ENCODE results near the gene HPCAL1. TPM values are rescaled to one million over a fixed set of nuclear protein-coding genes. Genes with fewer than 3 reads are reported as not detected.

Gene HPCAL1
- total and polyA plus RNA-seq, 2 of the 4 experiments (the other 2 are of a cell fraction): 8.2 to 33.7 TPM

GRCh38 chr2:10322973-10323372 is 20.3 kb downstream of the HPCAL1 start:
- Histone ChIP-seq H3K9me1 (ENCODE audit: insufficient read depth, low read length) (no peaks in the 10 kb centered on the region; the same call in 1 of the 2 replicates), H3K27ac (ENCODE audit: insufficient read depth, low read length) (no peak overlapping the region), H3K27me3 (ENCODE audit: control insufficient read depth, insufficient read depth, low read length) (no peaks in the 10 kb centered on the region), H3K18ac (ENCODE audit: low read depth, low read length) (no peak overlapping the region), H2AFZ (replicated peaks; ENCODE audit: low read length, poor library complexity) (no peak overlapping the region), H3K4me2 (ENCODE audit: low read depth, low read length) (no peak overlapping the region), H3K23ac (ENCODE audit: low read depth, low read length) (no peak overlapping the region), H4K8ac (ENCODE audit: low read depth in 2 of 2, low read length in 2 of 2) (no peak overlapping the region), H3K9ac (ENCODE audit: low read depth, low read length) (no peak overlapping the region), H3K36me3 (ENCODE audit: control insufficient read depth, insufficient read depth, low read length) (no peaks in the 10 kb centered on the region; the same call in 1 of the 2 replicates), H4K91ac (ENCODE audit: insufficient read depth, low read depth, low read length) (no peak overlapping the region), H3K4ac (ENCODE audit: low read depth, low read length) (no peak overlapping the region), H3K4me3 (ENCODE audit: insufficient read depth, low read depth, low read length) (no peak overlapping the region), H2BK15ac (ENCODE audit: low read depth, low read length) (no peak overlapping the region), H3K14ac (replicated peaks; ENCODE audit: low read depth, low read length) (no peak overlapping the region), H4K20me1 (ENCODE audit: insufficient read depth, low read length) (peaks cover 18% of the 10 kb centered on the region), H2BK120ac (ENCODE audit: low read depth, low read length) (no peak overlapping the region), H3K79me1 (ENCODE audit: low read depth in 1 of 2, low read length in 2 of 2) (peaks cover 15 to 35% of the 10 kb centered on the region in 2 experiments), H4K5ac (ENCODE audit: low read depth, low read length) (no peak overlapping the region), H3K4me1 (ENCODE audit: control insufficient read depth, insufficient read depth, low read length) (peaks cover 4% of the 10 kb centered on the region; the same call in 1 of the 2 replicates), H2BK20ac (ENCODE audit: low read depth, low read length) (no peak overlapping the region), H3K56ac (ENCODE audit: extremely low read depth, insufficient read depth, low read length) (no peak overlapping the region), H2AK9ac (replicated peaks; ENCODE audit: low read depth, low read length, poor library complexity) (no peak overlapping the region), H3K9me3 (ENCODE audit: control insufficient read depth, insufficient read depth, low read length) (no peaks in the 10 kb centered on the region), H2AK5ac (ENCODE audit: low read depth, low read length) (no peak overlapping the region), H2BK5ac (ENCODE audit: low read depth, low read length, poor library complexity, severe bottlenecking) (no peak overlapping the region)
- ATAC-seq (ENCODE audit: low read depth) (no peak), DNase-seq (no peak)
- in situ Hi-C loops (cut with MboI; ENCODE audit: low sequenced_read_pairs): no loop called here
- WGBS, 2 experiments (ENCODE audit: extremely low coverage in 2 of 2, insufficient read length in 1 of 2): 87% methylated on average over 11 of the region's 13 CpGs; no CpG with 5 or more reads in 1 of the 2 experiments
- no peak for TF ChIP-seq MAFK (IDR thresholded peaks at IDR 0.05; ENCODE audit: low read depth, low read length)
- TF ChIP-seq NFE2L2 (IDR thresholded peaks at IDR 0.05; ENCODE audit: low read depth, low read length): no peak
- TF ChIP-seq RCOR1 (IDR thresholded peaks at IDR 0.05; ENCODE audit: insufficient replicate concordance, low read length): no peak
- TF ChIP-seq MXI1 (IDR thresholded peaks at IDR 0.05; ENCODE audit: borderline replicate concordance, low read depth, low read length): no peak
- no peak for TF ChIP-seq BHLHE40 (IDR thresholded peaks at IDR 0.05; ENCODE audit: low read depth, low read length)
- TF ChIP-seq USF2 (IDR thresholded peaks at IDR 0.05; ENCODE audit: low read depth, low read length): no peak
- no peak for TF ChIP-seq MAZ (IDR thresholded peaks at IDR 0.05; ENCODE audit: borderline replicate concordance, low read depth, low read length)
- no peak for TF ChIP-seq CTCF (conservative IDR thresholded peaks at IDR 0.05; ENCODE audit: low read depth, low read length)
- no peak for TF ChIP-seq CEBPB (IDR thresholded peaks at IDR 0.05; ENCODE audit: low read depth, low read length)
- TF ChIP-seq CHD1 (IDR thresholded peaks at IDR 0.05; ENCODE audit: low read depth, low read length): no peak
- no peak for TF ChIP-seq ELK1 (IDR thresholded peaks at IDR 0.05; ENCODE audit: borderline replicate concordance, low read depth, low read length)
- TF ChIP-seq RFX5 (IDR thresholded peaks at IDR 0.05; ENCODE audit: low read depth, low read length): no peak
- no peak for TF ChIP-seq FOS (IDR thresholded peaks at IDR 0.05; ENCODE audit: low read depth, low read length)
- TF ChIP-seq SMC3 (IDR thresholded peaks at IDR 0.05; ENCODE audit: low read depth, low read length): no peak
- TF ChIP-seq POLR2A (IDR thresholded peaks at IDR 0.05; ENCODE audit: low read depth, low read length): no peak
- no peak for TF ChIP-seq RAD21 (IDR thresholded peaks at IDR 0.05; ENCODE audit: low read length)
- dilution Hi-C loops (cut with HindIII; ENCODE audit: low sequenced_read_pairs, unreplicated experiment): no loop called here
- CTCF ChIA-PET: no interaction called here
- intact Hi-C loops (cut with micrococcal nuclease): no loop called here
- no TSS peak for BruUV-seq (replicated peaks)
- POLR2A ChIA-PET (ENCODE audit: unreplicated experiment): no interaction called here
